Hindlimb muscle (tissue), 1 donor: ENCODE data around the gene BTG2. TPM values are rescaled to one million over a fixed set of nuclear protein-coding genes. Genes with fewer than 3 reads are reported as not detected.

Experiments used
- DNase-seq: peaks from one replicate; pipeline ENCODE4 v3.0.0-alpha.2; 2013
- polyA plus RNA-seq: library from polyadenylated mRNA; unstranded; fragments of 120-200 nt; gene quantifications from one replicate; pipeline ENCODE4 v1.2.1, GENCODE V29; 2013; ENCODE audit not compliant: insufficient read length

The BTG2 gene
- polyA plus RNA-seq, 1 donor = 84.9 TPM

DNA sequence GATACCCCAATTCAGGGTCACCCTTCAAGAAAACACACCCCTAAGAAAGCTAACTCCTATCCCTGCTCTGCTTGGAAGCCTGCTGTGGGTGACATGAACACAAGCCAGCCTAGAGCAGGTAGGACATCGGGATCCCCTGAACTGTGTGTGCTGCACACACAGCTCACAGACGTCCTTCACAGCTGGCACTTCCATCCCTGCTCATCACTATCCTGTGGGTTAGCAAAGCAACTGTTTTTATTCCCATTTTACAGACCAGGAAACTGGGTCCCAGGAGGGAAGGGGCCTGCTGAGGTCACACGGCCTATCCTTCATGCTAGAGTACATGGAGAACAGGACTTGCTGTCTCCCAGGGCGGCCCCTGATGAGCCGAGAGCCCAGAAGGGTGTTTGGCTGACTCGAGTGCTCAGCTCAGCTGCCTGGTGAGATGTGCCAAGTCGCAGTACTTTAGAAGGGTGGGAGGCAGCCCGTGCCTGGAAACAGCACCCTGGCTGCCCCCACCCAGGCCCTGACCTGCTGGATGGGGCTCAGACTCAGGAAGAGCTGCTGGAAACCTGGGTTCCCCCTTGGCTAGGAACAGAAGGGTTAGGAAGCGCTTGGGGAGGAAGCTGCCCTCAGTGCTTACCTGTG is 28.3 kb upstream of the BTG2 start:
- DNase-seq = no peak

GRCh38 chr1:203278082-203278884 is 27.0 kb upstream of the BTG2 start:
- peak; percentile 93 for DNase-seq

- DNase-seq = no peak
These were observed 26.4 kb upstream of the BTG2 start for GRCh38 chr1:203278885-203279406.

DNA sequence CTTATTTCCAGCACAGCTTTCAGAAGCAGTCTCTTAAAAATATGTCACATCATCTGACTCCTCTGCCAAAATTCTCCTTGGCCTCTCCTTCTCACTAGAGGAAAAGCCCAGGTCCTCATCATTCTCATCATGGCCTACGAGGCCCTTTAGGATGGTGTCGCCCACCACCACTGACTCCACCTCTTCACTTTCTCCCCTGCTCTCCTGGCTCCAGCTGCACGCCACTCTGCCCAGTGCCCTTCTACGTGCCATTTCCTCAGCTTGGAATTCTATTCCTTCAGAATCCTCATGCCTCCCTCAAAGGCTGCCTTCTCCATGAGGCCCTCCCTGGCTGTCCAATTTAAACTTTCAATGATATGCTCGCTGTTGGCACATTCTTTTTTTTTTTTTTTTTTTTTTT is 25.3 kb upstream of the BTG2 start:
- no peak for DNase-seq

GRCh38 chr1:203281033-203281432 is 24.3 kb upstream of the BTG2 start:
- DNase-seq = no peak

DNA sequence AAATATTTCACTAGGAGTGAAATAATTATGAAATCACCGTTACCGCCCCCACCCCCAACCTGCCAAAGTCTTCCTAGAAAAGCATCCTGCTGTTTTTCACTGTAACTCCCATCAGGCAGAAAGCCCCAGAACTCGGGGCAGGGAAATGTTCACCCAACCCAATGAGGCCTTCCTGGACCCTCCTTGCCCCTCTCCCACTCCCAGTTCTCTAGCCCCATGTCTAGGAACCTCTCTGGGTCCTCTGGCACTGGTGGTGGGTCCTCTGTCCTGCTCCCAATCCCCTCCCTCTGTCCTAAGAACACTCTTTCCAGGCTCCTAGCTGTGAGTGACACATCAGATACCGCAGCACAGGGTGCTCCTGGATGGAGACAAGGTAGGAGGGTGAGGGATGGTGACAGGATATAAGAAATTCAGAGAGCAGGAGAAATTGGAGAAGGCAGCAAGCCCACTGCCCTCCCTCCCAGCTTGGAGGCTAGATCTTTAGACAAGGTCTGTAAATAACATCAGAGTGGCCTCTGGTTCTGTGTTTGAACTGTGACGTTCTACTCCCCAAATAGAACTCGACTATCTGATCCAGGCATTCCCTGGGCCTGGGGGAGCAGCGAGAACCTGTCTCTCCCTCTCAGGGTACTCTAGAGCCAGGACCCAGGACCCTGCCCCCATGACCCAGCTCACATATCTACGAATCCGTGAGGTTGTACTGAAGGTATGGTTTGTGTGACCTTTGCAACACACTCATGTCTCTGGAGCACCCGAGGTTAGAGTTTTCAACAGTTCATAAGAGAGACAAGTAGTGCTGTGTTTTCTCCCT is 23.3 kb upstream of the BTG2 start:
- no peak for DNase-seq

DNA sequence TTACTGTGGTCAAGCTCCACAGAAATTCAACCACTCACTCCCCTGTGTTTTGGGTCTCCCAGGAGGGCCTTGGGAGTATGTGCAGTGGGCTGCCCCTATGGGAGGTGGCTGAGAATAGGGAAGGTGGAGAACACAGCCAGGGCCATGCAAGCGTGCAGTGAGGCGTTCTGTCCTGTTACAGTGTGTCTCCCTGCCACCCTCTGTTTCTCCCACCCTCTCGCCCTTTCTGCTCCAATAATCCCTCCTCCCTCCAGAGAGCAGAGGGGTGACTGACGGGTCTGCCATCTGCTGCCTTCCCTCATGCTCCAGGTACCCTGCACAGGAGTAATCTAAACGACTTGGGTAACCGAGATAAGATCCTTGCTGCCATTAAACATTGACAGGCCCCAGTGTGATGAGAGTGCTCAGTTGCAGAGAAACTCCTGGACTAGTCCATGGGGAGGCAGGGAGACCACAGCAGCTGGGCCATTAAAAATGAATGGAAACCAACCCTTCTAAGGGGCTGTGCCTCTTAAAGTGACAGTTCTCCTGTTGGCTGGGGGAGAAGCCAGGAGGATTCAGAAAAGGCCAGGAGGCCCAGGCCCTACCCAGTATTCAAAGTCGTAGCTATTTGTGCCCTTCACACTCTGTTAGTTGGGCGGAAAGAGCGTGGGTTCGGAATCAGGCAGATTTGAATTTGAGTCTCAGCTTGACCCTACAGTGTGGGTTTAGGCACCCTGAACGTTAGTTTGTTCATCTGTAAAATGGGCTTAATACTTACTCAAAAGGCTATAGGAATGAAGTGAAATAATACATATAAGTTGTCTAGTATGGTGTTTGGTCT is 22.4 kb upstream of the BTG2 start:
- no peak for DNase-seq

GRCh38 chr1:203283597-203283996 is 21.7 kb upstream of the BTG2 start:
- no peak for DNase-seq

- DNase-seq = no peak
These were observed 20.8 kb upstream of the BTG2 start for GRCh38 chr1:203284411-203285123.

DNA sequence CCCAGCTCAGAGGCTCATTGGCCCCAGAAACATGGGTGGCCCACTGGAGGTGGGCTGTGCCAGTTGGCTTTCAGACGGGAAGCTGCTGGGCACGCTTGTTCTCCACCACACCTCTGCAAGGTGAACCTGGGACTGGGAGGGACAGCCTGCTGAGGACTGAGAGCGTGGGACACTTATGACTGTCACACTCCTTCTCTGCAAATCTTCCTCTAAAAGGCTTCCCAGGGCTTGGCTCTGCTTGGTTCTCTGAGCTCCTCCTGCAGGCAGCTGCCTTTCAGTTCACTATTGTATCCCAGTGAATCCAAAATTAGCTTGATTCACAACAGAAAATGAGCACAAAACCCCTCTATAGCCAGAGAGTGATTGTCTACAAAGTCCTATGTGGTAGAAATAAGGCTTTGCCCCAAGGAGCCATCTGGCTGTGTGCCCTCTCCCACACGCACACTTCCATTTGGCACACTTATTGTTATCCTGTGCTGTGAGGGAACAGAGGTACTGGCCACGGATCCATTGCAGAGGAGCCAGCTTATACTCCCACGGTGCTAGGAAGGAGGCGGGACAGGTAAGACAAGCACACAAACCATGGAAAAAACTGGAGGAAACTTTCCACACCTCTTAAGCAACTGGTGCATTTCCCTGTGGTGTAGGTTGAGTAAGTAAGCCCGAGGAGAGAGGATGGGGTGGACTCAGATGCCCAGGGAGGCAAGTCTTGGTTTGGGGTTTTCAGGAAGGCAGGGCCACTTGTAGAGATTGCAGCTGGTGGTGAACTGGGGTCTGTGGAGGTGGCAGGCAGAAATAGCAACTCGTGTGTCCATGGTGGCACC is 18.9 kb upstream of the BTG2 start:
- no peak for DNase-seq

DNA sequence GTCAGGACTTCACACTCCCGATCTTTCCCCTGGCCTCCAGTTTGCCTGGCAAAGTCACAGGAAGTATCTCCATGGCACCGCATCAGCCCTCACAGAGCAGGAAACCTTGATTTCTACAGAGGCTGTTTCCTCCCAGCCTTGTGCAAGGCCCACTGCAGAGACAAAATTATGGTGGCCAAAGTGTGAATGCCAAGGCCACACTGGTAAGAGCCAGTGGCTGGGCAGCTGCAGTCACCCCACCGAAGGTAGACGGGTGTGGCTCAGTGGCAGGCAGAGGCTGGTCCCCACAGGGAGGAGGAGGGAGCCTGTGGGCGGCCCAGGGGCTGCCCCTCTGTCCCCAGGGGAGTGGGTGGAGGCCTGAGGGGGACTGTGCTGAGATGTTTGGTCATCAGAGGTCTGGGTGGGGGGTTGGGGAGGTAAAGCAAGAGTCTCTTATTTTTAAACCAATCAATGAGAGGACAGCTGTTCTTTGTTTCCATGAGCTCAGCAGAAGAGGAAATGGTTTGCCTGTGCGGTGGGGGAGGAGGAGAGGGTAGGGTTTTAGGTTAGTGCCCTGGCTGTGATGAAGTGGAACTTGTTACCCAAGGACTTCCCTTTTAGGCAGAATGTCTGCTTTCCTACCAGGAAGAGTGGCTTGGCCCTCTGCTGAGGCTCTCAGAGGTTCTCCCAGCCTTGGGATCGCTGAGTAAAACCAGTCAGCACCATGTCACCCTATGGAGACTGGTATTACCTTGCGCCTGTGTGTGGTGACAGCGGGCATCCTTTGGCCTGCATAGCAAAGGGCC is 18.0 kb upstream of the BTG2 start:
- DNase-seq = peak; percentile 73

DNA sequence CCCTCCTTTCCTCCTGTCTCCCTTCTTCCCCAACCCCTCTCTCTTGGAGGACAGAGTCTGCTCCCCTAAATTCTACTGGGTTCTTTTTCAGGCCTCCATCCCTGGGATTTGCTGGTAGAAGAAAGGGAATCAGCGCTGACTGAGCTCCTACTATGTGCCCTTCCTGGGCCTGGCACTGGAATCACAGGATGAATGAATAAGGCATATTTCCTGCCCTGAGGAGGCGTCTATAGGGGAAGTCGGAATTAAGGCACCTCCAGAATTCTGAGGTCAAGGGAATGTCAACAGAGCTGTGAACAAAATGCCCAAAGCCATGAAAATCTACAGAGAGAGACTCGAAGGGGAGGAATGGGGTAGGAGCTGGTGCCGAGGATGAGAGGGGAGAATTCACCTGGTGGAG is 17.4 kb upstream of the BTG2 start:
- no peak for DNase-seq

GRCh38 chr1:203288400-203288799 is 16.9 kb upstream of the BTG2 start:
- DNase-seq = no peak

- no peak for DNase-seq
These were observed 15.9 kb upstream of the BTG2 start for GRCh38 chr1:203289281-203289981.

DNA sequence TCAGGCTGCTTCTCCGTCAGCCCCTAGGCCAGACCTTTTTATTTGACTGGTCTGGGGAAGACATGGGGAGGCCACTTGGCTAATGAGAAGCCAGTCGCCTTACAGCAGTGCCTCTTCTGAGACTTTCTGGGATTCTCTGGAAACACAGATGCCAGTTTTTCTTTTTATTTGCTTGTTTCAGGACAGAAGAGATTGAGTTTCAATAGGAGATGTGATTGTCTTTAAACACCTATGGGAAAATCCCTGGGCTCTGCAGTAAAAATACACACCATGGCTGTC is 15.4 kb upstream of the BTG2 start:
- no peak for DNase-seq

DNA sequence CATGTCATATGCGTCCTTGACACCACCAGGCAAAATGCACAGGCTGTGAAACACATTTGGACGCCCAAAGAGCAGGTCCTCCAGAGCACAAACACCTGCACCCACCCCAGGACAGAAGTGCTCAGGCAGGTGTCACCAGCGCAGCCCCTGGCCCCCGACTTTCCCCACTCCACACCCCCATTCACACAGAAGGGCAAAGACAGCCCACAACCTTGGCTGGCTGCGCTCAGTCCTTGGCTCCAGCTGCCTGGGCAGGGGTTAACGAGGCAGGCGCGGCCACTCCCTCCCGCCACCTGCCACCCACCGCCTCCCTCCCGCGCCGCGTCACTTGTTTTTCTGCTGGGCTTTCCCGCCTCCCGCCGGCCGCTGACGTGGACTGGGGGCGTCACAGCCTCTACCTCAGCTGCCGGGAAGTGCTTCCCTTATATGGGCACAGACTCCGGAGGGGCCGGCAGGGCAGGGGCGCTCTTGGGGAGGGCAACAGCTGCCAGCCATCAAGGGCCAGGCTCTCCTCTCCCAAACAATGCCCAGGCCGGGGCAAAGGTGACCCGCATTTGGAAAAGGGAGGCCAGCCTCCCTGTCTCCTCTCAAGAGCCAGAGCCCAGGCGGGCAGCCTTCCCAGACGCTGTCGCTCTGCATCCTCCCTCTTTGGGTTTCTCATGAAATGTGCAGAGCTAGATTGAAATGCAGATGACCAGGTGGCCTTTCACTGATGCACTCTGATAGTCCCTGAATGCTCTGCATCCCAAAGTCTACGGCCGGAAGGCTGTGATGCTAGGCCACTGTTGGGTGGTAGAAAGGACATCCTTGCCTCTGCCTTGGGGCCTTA is 14.8 kb upstream of the BTG2 start:
- peak; percentile 88 for DNase-seq

DNA sequence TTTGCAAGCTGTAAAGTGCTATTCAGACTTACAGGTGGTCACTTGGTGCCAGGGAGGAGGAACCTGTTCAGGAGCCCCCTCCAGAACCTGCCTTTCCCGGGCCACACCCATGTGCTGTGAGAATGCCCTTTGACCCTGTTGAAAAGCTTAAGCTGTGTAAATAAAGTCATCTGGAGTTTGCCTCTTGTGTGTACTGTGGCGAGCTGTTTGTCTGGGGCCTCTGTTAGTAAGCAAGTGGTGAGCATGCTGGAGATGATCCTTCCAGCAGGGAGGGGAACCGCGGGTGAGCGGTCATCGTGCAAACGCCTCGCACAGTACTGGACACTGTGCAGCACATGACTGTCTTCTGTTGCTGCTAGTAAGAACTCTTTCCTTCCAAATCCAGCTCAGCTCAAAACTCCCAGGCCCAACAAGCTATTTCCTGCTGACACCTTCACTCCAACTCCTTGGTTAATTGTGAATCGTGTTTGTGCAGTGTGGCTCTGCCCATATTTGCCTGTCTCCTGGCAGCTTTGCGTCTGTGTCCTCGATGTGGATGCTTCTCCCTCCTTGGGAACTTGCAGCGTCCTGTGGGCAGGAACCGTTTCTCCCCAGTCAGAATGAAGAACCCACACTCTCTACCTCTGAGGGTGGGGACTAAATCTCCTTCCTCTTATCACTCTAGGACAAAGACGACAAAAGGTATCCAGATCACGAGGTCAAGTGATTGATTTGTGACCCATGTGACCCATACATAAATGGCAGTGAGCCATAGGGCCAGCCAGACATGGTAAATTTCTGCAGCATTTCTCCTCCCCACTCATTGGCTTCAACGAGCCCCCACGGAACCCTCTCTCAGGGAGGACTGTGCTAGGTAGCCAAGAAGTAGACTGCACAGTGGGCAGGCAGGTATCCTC is 13.9 kb upstream of the BTG2 start:
- DNase-seq = no peak
